ENCODE results near the gene SLC8A2.
"Not testable (repeated sequence)": the region's sequence is repeated elsewhere in the genome, so short reads cannot be mapped to it uniquely, and the experiment has no call there.

Gene SLC8A2

DNA sequence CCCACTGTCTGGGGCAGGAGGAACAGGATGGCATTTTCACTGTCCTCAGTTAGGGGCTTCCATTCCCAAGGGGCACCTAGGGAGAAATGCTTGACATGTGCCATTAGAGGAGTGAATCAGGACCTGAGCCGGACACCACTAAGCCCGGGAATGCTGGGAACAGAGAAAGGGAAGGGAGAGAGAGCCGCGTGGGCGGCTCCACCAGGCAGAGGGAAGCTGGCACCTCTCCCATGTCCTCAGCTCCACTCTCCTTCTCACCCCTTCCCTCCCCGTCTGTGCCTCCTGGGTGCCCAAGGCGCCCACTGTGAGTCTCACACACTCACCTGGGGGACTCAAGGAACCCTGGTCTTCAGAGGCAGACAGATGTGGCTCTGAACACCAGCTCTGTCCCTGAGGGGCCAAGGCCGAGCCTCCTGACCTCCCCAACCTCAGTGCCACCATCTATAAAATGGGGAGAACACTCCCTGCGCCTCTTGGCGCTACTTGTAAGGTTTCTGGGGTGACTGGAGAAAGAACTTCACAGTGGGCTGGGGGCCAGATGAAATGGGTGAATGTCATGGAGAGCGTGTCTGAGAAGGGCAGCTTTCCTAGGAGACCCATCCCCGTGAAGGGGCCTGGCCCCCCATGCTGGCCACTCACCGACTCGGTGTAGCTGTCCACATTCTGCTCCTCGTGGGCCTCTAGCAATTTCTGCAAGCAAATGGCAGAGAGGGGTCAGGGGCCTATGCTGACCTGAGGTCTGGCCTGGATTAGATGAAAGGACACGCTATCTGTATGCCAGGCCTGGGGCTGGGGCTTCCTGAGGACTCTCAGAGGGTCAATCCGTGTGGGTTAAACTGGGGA lies 17.6 kb upstream of the SLC8A2 start:
- Histone ChIP-seq H3K27me3 (no peaks in the 10 kb centered on the region), H3K36me3 (peaks cover 33 to 74% (median 67%) of the 10 kb centered on the region in 3 donors), H3K27ac (no peak overlapping the region), H3K9me3 (no peaks in the 10 kb centered on the region), H3K4me3 (no peak overlapping the region), H3K4me1 (peaks cover 0 to 9% (median 7%) of the 10 kb centered on the region in 4 donors)
- intact Hi-C loops (cut with DNase I; ENCODE audit: low total_unique reads), result no loop called here
- no peak for TF ChIP-seq CTCF (IDR thresholded peaks at IDR 0.05)
- no peak for DNase-seq

- no peak for DNase-seq
These were observed 16.1 kb upstream of the SLC8A2 start for GRCh38 chr19:47487551-47488515.

DNA sequence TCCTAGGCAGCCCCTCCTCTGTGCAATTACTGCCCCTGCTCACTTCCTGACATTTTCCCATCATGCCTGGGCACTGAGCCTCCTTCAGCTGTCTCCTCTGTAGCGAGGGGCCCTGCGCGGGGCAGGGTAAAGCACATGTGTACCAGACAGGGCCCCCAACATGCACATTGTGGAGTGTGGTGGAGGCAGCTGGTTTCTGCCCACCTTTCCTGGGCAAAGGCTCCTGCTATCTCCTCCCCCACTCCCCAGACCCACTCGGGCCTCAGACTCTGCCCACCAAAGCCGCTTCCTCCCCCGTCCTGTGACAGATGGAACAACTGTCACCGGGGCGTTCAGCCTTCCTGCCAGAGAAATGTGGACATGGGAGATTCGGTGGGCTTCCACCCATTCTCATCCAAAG lies 15.2 kb upstream of the SLC8A2 start:
- TF ChIP-seq CTCF (IDR thresholded peaks at IDR 0.05), result no peak
- Histone ChIP-seq H3K36me3 (peaks cover 29 to 50% (median 45%) of the 10 kb centered on the region in 3 donors), H3K27me3 (no peaks in the 10 kb centered on the region), H3K27ac (no peak overlapping the region), H3K4me3 (no peak overlapping the region), H3K4me1 (peaks cover 0 to 16% (median 10%) of the 10 kb centered on the region in 4 donors), H3K9me3 (no peaks in the 10 kb centered on the region)
- intact Hi-C loops (cut with DNase I; ENCODE audit: low total_unique reads), result no loop called here
- DNase-seq, result peak in 1 of 2 donors; percentile 63

More at GRCh38 chr19:47487551-47488515, 16.1 kb upstream of the SLC8A2 start:
- H3K36me3 ChIP-seq, result peaks cover 33 to 60% (median 54%) of the 10 kb centered on the region in 3 donors
- no peak overlapping the region for H3K27ac ChIP-seq
- H3K4me1 ChIP-seq, result peaks cover 0 to 16% (median 10%) of the 10 kb centered on the region in 4 donors
- no peak for TF ChIP-seq CTCF (IDR thresholded peaks at IDR 0.05)
- H3K4me3 ChIP-seq, result no peak overlapping the region
- intact Hi-C loops (cut with DNase I; ENCODE audit: low total_unique reads), result no loop called here
- no peaks in the 10 kb centered on the region for H3K9me3 ChIP-seq
- no peaks in the 10 kb centered on the region for H3K27me3 ChIP-seq

GRCh38 chr19:47486220-47486619 lies 14.5 kb upstream of the SLC8A2 start:
- H3K27ac ChIP-seq; H3K27me3 ChIP-seq; DNase-seq; H3K9me3 ChIP-seq; H3K4me3 ChIP-seq; intact Hi-C loops (cut with DNase I; ENCODE audit: low total_unique reads): not testable (repeated sequence)
- Histone ChIP-seq H3K36me3 (peaks cover 23 to 44% (median 38%) of the 10 kb centered on the region in 3 donors), H3K4me1 (peaks cover 0 to 16% (median 10%) of the 10 kb centered on the region in 4 donors)

DNA sequence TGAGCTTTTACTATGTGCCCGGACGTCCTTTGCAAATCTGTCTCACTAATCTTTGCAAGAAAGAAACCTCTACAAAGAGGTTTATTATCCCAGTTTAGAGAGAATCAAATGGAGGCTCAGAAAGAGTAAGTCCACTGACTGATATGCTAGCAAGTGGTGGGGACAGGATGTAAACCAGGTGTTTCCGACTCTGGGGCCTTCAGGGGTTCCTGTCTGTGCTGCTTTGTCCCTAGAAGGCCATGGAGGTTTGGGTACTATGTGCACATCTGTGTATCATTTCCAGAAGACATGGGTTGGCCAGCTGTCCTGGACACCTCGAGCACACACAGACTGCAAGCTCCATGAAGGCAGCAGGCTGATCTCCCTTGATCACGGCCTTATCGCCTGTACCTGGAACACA lies 13.5 kb upstream of the SLC8A2 start:
- intact Hi-C loops (cut with DNase I; ENCODE audit: low total_unique reads), result no loop called here
- Histone ChIP-seq H3K27me3 (peaks cover 0 to 4% of the 10 kb centered on the region in 2 donors), H3K4me1 (peaks cover 0 to 18% (median 10%) of the 10 kb centered on the region in 4 donors), H3K36me3 (peaks cover 23 to 36% (median 31%) of the 10 kb centered on the region in 3 donors), H3K27ac (peak overlapping the region in 1 of 2 donors; percentile 86), H3K4me3 (no peak overlapping the region), H3K9me3 (no peaks in the 10 kb centered on the region)
- DNase-seq, result no peak
- TF ChIP-seq CTCF (IDR thresholded peaks at IDR 0.05), result no peak
